GM18498 (cell line): ENCODE data around the gene CNTNAP5.

Experiments used
- ATAC-seq: cut with Tn5 transposase; IDR thresholded peaks from one replicate; pipeline ENCODE4 v1.9.1; 2021; ENCODE audit warnings: mild to moderate bottlenecking, moderate library complexity; ENCODE audit not compliant: unreplicated experiment

The CNTNAP5 gene

DNA sequence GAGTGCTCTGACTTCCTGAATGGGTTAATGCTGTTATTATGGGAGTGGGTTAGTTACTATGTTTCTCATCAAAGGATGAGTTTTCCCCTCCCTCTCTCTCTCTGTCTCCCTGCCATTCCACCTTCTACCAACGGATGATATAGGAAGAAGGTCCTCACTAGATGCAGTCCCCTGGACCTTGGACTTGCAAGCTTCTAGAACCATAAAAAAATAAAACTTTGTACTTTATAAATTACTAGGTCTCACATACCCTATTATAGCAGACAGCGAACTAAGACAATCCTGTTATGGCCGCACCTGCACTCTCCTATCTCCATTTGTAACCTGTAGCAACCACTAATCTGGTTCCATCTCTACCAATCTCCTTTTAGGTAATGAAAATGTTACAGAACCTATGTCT is 564.9 kb downstream of the CNTNAP5 start:
- ATAC-seq, result no peak

DNA sequence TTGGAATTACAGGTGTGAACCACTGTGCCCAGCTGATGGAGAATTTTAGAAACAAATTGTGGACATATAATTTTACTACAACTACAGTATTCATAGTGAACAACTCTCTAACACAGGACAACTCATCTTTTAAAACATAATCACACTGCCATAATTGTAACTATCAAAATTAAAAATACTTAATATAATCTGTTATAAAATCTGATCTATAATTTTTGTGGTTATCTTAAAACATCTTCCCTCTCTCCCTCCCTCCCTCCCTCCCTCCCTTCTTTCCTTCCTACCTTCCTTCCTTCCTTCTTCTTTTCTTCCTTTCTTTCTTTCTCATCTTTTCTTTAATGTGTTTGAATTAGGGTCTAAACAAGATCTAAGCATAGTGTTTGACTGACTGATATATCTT is 577.7 kb downstream of the CNTNAP5 start:
- ATAC-seq, result no peak

DNA sequence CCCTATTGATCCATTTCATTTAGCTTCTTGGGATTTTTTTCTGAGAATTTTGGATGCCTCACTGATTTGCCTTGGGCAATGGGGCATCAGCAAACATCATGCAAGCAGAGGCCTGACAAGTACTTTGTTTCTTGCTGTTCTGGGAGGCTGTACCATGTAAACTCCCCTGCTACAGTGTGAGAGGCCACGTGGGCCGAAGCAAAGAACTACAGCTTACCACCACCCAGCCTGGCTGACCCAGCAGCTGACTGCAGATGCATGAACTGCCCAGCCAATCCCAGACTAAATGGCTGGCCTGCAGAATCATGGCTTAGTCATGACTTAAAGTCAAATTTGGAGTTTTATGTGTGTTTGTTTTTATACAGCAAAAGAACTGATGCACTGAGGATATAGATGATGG is 579.9 kb downstream of the CNTNAP5 start:
- no peak for ATAC-seq

DNA sequence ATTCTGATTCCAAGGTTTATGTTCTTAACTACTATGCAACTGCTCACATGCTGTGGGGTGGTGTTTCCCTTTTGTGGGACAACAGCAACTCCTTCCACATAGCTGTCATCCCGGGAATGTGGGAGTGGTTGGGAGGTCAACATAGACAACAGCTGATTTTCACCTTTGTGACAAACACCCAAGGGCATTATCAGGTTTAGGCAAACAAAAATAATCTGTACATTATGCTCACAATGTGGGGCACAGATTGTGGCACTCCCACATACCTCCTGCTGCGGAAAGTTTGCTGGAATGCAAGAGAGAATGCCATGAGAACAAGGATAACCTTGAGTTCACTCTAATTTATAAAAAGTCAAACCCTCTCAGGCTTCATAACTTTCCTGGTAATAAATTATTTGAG is 582.6 kb downstream of the CNTNAP5 start:
- ATAC-seq, result no peak

DNA sequence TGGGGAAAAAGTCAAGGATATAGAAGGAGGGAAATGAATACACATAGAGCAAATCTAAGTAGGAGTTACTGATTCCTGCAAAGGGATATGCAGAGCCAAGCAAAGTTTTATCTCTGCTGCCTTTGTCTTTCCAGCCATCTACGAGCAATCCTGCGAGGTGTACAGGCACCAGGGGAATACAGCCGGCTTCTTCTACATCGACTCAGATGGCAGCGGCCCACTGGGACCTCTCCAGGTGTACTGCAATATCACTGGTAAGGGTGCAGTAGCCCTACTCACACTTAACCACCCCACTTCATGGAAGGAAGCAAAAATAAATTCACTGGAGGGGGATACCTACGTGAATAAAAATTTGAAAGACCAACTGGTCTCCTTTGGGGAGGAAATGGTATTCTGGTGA is 584.6 kb downstream of the CNTNAP5 start:
- no peak for ATAC-seq

DNA sequence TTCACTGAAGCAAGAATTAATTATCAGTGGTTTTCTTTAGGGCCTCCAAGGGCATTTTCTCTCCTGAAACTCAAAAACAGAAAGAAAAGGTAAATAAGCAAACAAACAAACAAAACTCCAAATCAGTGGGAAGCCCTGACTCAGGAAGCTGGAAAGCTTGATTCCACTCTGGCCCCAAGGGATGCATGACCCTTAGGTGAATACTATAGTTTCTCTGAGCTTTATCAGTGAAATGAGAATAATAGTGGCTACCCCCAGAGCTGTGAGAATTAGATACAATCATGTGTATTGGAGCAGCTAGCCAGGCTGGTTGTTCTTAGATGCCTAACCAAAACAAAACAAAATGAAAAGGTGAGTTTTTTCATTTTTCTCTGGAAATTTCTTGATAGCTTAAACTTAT is 585.1 kb downstream of the CNTNAP5 start:
- no peak for ATAC-seq

DNA sequence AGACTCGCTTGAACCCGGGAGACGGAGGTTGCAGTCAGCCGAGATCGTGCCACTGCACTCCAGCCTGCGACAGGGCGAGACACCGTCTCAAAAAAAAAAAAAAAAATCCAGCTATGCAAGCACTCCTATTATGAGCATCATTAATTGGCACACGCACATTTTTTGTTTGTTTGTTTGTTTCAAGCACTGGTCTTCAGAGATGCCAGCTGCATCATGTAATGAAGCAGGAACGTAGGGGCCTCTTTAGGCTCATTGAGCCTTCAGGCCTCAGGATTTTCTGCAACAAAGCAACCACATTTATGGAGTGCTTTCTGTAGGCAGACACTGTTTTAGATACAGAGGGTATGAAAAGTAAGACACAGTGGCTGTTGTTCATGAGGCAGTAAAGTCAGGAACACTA is 585.8 kb downstream of the CNTNAP5 start:
- ATAC-seq, result no peak

DNA sequence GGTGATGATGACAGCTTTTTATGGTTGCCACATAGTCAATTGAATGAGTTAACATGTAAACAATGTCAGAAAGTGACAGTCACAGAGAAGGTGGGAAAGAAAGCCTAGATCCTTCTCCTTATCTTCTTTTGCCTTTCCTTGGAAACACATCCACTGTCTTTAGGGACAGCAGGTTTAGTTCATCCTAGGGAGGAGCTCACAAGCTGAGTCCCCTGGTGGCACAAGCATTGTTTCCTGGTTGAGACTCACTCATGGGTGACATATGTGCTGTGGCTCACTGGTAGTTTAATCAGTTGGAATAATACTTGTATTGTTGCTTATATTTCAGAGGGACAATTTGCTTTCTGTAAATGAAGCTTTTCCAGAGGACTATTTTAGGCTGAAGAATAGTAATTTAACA is 598.5 kb downstream of the CNTNAP5 start:
- ATAC-seq, result no peak

DNA sequence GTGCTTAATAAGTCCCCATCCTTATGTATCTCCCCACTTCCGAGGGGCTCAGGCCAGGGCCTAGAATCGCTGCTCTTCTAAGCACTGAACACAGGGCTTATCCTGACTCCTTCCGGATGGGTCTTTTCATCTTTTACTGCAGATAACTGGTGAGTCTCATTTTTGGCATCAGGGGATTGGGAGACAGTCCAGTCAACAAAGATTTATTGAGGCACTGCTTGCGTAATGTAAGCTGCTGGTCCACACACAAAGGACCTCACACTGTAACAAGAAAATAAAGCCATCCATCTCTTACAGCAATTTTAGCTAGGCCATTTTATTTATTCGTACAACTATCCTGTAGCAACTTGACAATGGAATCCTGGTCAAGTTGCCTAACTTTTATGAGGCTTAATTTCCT is 600.5 kb downstream of the CNTNAP5 start:
- no peak for ATAC-seq

DNA sequence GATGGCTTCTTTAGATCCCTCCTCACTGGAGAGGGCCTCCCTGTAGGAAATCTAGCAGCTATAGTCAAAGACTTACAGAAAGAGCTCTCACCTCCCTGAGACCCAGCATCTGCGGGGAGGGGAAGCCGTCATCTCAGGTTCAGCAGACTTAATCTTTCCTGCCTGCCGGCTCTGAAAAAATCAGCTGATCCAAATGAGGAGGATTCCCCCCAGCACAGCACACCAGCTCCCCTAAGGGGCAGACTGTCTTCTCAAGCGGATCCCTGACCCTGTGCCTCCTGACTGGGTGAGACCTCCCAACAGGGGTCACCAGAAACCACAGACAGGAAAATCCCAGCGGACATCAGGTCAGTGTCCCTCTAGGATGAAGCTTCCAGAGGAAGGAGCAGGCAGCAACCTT is 601.9 kb downstream of the CNTNAP5 start:
- ATAC-seq, result no peak

DNA sequence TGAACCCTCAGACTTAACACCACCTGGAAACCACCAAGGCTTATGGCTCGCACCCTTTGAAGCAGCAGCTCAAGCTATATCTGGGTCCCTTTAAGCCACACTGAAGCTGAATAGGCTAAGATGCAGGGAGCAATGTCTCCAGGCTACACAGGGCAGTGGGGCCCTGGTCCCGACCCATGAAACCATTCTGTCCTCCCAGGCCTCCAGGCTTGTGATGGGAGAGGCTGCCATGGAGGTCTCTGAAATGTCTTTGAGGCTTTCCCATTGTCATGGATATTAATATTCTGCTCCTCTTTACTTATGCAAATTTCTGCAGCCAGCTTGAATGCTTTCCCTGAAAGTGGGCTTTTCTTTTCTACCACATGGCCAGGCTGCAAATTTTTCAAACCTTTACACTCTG is 608.7 kb downstream of the CNTNAP5 start:
- no peak for ATAC-seq

DNA sequence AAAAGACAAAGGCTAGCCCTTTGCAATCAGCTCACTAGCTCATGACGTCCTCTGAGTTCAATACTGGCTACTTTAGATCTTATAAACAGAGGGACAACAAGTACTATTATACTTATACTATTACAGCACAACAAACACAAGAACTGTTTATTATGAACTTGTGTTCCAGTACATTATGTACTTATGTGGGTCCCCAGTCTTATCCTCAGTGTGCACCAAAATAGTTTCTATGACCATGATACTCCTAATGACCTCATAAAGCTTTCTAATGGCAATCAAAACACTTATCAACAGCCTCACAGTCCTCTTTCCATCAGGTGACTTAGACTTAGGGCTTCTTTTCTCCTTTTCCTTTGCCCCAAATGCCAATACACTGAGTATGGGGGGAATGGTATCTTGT is 614.4 kb downstream of the CNTNAP5 start:
- ATAC-seq, result no peak

DNA sequence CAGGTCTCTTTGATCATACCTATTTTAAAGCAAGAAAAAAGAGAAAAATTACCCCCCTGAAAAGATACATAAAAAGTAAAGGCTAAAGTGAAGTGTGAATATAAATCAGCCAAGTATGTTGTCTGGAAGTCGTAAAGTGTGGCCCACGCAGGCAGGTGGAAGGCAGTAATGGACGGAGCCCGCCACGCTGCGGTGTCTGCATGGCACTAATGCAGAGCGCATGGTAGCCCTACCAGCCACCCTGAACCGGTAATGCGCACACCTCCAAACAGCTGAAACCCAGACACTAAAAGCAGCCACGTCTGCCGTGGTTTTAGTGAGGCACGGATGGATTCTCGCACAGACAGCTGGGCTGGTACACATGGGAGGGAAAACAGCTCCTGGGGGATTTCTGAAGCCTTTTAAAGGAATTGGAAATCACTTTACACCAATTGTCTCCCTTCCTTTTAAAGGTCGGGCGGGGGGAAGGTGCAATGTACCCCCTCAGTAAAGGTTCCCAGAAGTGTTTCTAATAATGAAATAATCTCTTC is 615.2 kb downstream of the CNTNAP5 start:
- ATAC-seq, result no peak

DNA sequence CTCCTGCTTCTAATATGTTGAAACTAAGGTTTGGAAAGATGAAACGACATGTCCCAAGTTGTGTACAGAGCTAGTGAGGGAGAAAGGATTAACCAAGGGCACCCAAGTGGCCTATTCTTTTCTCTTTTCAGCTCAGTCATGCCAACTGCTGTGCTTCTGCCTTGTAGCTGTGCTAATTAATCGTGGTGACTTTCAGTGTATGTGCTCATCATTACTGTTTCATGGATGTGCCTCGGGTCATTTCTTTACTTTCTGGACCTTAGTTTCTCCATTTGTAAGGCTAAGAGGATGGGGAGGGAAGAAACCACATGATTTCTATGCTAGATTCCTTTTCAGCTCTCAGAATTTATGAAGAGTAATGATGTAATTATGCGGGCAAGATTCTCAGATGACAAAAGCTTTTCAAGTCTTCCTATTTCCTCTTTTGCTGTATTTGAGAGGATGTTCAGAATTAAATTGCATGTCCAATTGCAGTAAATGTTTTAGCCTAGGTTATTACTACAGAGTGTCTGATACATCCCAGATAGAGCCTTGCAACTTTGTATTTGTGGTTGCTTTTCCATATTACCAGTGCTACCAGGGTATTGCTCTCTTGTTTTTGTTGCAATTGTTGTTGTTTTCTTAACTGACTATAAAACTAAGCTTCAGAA is 621.2 kb downstream of the CNTNAP5 start:
- ATAC-seq, result no peak

DNA sequence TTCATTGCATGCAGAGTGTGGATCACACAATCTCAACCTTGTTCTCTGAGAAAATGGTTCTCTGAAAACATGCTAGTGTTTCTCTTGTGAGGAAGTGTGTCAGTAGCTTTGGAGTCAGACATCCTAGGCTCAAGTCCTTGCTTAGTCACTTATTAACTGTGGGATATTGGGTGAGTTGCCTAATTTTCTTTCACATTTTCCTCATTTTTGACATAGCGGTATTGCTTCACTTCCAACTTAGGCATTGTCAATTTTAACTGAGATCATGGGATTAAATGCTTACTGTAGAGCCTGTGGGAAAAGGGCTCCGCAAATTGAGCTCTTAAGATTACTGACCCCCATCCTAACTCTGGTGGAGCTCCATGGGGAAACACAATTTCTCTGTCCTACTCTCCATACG is 622.2 kb downstream of the CNTNAP5 start:
- ATAC-seq, result no peak

DNA sequence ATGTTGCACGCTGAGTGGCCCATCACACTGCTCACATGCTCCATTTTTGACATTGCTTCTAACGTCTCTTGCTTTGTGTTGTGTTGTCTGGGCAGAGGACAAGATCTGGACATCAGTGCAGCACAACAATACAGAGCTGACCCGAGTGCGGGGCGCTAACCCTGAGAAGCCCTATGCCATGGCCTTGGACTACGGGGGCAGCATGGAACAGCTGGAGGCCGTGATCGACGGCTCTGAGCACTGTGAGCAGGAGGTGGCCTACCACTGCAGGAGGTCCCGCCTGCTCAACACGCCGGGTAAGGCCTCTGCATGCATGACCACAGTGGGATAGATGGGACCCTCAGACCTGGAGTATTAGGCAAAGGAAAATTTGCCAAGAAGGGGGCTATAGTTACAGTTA is 622.6 kb downstream of the CNTNAP5 start:
- no peak for ATAC-seq

DNA sequence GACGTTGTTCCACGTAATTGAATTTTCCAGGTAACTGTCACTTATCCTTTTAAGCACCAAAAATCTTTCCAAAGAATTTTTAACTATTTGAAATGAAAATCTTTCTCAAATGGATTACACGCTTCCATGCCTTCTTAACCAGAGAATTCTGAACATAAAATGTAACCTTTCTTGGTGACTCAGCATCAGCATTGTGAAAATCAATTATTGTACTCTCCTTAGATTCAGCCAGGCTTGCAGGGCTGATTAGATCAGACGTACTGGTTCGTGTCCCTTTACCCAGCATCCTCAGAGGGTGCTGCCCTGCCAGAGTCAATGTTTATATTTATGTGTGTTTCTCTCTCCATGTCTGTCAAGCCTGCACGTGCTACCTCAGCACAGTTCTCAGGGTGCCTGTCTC is 623.9 kb downstream of the CNTNAP5 start:
- ATAC-seq, result no peak

DNA sequence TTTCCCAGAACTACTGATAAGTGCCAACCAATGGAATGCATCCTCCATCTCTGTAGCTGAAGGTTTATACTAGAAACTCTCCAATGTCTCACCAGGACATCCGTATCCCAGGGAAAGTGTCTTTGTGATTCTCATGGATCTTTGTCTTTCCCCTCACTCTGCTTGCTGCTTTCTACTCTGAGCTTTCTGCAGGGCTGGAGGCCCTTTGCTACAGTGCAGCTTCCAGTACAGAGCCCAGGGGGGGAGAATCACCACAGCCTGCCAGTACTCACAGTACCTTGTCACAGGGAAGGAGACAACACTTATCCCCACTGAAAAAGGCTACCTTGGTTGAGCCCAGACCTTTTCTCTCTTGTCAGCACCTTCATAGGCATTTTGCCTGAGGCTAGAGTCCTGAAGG is 627.0 kb downstream of the CNTNAP5 start:
- no peak for ATAC-seq

DNA sequence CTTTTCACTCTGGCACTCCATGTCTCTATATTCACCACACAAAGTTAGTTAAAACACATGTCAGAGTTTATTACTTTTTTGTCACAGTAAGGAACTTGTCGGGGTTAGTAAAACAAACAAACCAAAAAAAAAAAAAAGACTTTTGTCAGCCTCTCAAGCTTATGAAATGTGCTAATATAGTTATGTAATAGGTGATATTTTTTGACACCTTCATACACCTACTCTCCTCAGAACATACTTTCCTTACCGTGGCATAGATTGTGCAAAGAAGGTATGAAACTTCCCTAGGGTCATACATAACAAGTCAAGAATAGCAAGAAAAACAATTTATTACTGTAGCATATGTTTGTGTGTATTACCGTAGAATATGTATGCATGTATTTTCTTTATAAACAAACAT is 633.3 kb downstream of the CNTNAP5 start:
- no peak for ATAC-seq

DNA sequence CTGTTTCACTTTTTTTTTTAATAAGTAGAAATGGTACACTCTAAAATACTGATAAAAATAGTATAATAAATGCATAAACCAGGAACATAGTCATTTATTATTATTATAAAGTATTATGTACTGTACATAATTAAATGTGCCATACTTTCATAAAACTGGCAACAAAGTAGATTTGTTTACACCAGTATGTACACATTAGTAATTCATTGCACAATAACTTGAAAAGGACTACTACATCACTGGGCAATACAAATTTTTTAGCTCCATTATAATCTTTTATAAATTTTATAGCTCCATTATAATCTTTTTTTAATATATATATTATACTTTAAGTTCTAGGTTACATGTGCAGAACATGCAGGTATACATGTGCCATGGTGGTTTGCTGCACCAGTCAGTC is 636.5 kb downstream of the CNTNAP5 start:
- ATAC-seq, result no peak

DNA sequence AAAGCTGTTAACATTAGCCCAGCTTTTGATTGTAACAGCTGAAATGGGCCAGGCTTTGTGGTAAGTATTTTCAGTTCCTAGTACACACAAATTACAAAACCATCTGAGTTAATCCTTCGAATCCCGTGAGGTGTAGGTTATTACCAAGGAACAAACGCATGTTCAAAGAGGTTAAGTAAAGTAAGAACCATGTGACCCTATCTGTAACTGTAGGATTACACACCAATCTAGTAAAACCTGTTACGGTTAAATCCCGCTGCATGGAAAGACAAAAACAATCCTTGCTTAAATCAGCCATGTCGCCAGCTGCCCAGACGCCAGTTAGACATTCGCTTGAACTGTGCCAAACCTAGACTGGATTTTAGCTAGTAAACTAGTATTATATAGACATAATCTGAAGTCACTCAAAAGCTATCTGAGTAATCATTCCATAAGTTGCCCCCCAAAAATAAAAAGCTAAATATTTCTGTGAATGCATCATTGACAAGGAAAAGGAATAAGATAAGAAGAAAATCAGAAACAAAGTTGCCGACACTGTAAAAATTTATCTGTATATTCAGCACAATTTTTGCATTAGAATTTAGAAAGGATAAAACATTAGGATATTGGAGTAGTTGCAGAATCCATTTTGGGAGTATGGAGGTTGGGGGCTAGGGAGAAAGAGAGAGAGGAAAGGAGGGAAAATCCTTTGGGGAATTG is 638.0 kb downstream of the CNTNAP5 start:
- ATAC-seq, result no peak

DNA sequence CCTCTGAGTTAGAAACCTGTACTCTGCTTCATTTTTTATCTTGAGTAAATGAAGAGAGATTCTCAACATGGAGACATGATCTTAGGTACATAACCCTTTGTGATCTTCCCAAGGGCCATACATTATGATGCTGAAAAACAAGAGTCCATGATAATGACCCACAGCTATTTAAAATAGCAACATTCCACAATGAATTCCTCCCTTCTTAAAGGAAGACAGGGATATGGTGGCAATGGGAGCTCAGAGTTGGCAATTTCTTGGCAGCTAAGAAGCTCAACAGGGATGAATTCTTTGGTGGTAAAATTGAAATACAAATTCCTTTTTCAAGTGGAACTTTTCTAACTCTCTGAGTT is 638.5 kb downstream of the CNTNAP5 start:
- no peak for ATAC-seq

DNA sequence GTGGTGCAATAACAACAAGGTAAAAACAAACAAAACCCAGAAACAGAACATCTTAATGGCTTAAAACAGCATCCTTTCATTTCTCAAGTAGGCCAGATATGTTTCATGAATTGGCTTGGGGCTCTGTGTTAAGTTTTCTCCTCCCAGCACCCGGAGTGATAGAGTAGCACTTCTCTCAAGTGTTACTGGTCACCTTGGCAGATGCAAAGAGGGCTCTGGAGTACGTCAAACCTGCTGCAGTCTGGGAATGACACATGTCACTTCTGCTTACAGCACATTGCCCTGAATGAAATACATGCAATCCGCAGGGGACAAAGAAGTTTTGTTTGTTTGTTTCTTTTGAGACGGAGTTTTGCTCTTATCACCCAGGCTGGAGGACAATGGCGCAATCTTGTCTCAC is 639.3 kb downstream of the CNTNAP5 start:
- ATAC-seq, result no peak
